HG02970 (cell line): ENCODE data around the gene PCED1B.

Source experiments
- ATAC-seq: cut with Tn5 transposase; IDR thresholded peaks from one replicate; pipeline ENCODE4 v1.9.1; 2021; ENCODE audit warnings: mild to moderate bottlenecking, moderate library complexity, moderate number of reproducible peaks; ENCODE audit not compliant: unreplicated experiment, low FRiP score

The PCED1B gene

GRCh38 chr12:47223848-47224213, 144.4 kb downstream of the PCED1B start:
- no peak for ATAC-seq

- ATAC-seq, result no peak
Measured at GRCh38 chr12:47224563-47225133, 145.2 kb downstream of the PCED1B start.

GRCh38 chr12:47225356-47225755, 145.9 kb downstream of the PCED1B start:
- no peak for ATAC-seq

GRCh38 chr12:47226199-47226598, 146.8 kb downstream of the PCED1B start:
- ATAC-seq, result no peak

GRCh38 chr12:47228802-47229201, 149.4 kb downstream of the PCED1B start:
- ATAC-seq, result no peak

- no peak for ATAC-seq
Measured at GRCh38 chr12:47231456-47231855, 152.0 kb downstream of the PCED1B start.

- ATAC-seq, result no peak
Measured at GRCh38 chr12:47234576-47235141, 155.2 kb downstream of the PCED1B start.

- ATAC-seq, result no peak
Measured at GRCh38 chr12:47235258-47236040, 156.0 kb downstream of the PCED1B start.

- ATAC-seq, result no peak
Measured at GRCh38 chr12:47236109-47236714, 156.8 kb downstream of the PCED1B start.

GRCh38 chr12:47237751-47238211, 158.4 kb downstream of the PCED1B start:
- ATAC-seq, result no peak

- ATAC-seq, result no peak
Measured at GRCh38 chr12:47238669-47239114, 159.3 kb downstream of the PCED1B start.

GRCh38 chr12:47242426-47242825, 163.0 kb downstream of the PCED1B start:
- ATAC-seq, result no peak

- ATAC-seq, result no peak
Measured at GRCh38 chr12:47244835-47245234, 165.4 kb downstream of the PCED1B start.

GRCh38 chr12:47245623-47246022, 166.2 kb downstream of the PCED1B start:
- no peak for ATAC-seq

GRCh38 chr12:47247418-47247817, 168.0 kb downstream of the PCED1B start:
- ATAC-seq, result no peak

- no peak for ATAC-seq
Measured at GRCh38 chr12:47249082-47249481, 169.7 kb downstream of the PCED1B start.

- ATAC-seq, result no peak
Measured at GRCh38 chr12:47249719-47250357, 170.4 kb downstream of the PCED1B start.

GRCh38 chr12:47251919-47252318, 172.5 kb downstream of the PCED1B start:
- ATAC-seq, result no peak

GRCh38 chr12:47264951-47265350, 185.5 kb downstream of the PCED1B start:
- no peak for ATAC-seq

GRCh38 chr12:47265391-47265790, 186.0 kb downstream of the PCED1B start:
- no peak for ATAC-seq

- no peak for ATAC-seq
Measured at GRCh38 chr12:47267571-47267970, 188.2 kb downstream of the PCED1B start.
